Coronary artery (tissue), 2 donors: ENCODE data around the gene PTPRB.

Experiments used
- DNase-seq: peaks from one replicate; pipeline ENCODE4 v3.0.0-alpha.2; 2017; ENCODE audit warnings: low spot score
- H3K27ac ChIP-seq, 2 donors: fragments of 200-600 bp; sonication (generic); one replicate each; pipeline ENCODE4 v1.5.1; 2016 to 2019
- H3K4me3 ChIP-seq: fragments of 200-600 bp; sonication (generic); 2 replicates; pipeline ENCODE4 v1.5.1; 2016; ENCODE audit warnings: mild to moderate bottlenecking, moderate library complexity
- CTCF ChIP-seq: fragments of 200-600 bp; sonication (generic); IDR thresholded peaks from one replicate; pipeline ENCODE4 v1.5.1; 2019; ENCODE audit warnings: antibody characterized with exemption

Gene PTPRB

GRCh38 chr12:70637303-70638085 is at the start of gene PTPRB:
TSS of gene PTPRB (minus strand) at chr12:70637429. CDS start at chr12:70637395, 34 bp downstream.
- peak within 1 kb of the TSS in 1 of 2 donors; percentile 24 for H3K27ac ChIP-seq
- TF ChIP-seq CTCF = no peak
- no peak for DNase-seq
- H3K4me3 ChIP-seq = peak within 1 kb of the TSS; percentile 32

- TF ChIP-seq CTCF = no peak
- no peak overlapping the region for H3K27ac ChIP-seq
- DNase-seq = no peak
- H3K4me3 ChIP-seq = no peak overlapping the region
Measured at GRCh38 chr12:70686907-70687306, 49.7 kb upstream of the PTPRB start.

- no peak for DNase-seq
- no peak for TF ChIP-seq CTCF
- H3K4me3 ChIP-seq = no peak overlapping the region
- H3K27ac ChIP-seq = no peak overlapping the region
Measured at GRCh38 chr12:70686299-70686698, 49.1 kb upstream of the PTPRB start.

GRCh38 chr12:70683976-70684375 is 46.7 kb upstream of the PTPRB start:
- H3K27ac ChIP-seq = no peak overlapping the region
- H3K4me3 ChIP-seq = no peak overlapping the region
- DNase-seq = no peak
- no peak for TF ChIP-seq CTCF

GRCh38 chr12:70671698-70672097 is 34.5 kb upstream of the PTPRB start:
- DNase-seq = no peak
- H3K27ac ChIP-seq = no peak overlapping the region
- no peak for TF ChIP-seq CTCF
- H3K4me3 ChIP-seq = no peak overlapping the region

- Histone ChIP-seq H3K4me3 (no peak overlapping the region), H3K27ac (no peak overlapping the region)
- TF ChIP-seq CTCF = no peak
- no peak for DNase-seq
Measured at GRCh38 chr12:70670948-70671347, 33.7 kb upstream of the PTPRB start.

GRCh38 chr12:70667253-70667652 is 30.0 kb upstream of the PTPRB start:
- DNase-seq = no peak
- no peak overlapping the region for H3K27ac ChIP-seq
- H3K4me3 ChIP-seq = no peak overlapping the region
- no peak for TF ChIP-seq CTCF
